Lung (tissue), 12 donors: ENCODE results near the gene TOPBP1. TPM values are rescaled to one million over a fixed set of nuclear protein-coding genes. Genes with fewer than 3 reads are reported as not detected.

Experiments used
- ATAC-seq: fragments of 200-7000 bp; cut with Tn5 transposase; one replicate; pipeline ENCODE4 v1.9.1; 2020; ENCODE audit warnings: moderate number of reproducible peaks; ENCODE audit not compliant: insufficient read depth, low FRiP score
- DNase-seq, 3 donors: peaks; one replicate each; pipeline ENCODE4 v3.0.0-alpha.2; 2013 to 2017
- H3K27ac ChIP-seq, 2 donors: one replicate each; pipeline ENCODE4 v1.5.1; 2013; ENCODE audit warnings: mild to moderate bottlenecking in 2 of 2, moderate library complexity in 2 of 2, control low read depth in 1 of 2, inconsistent platforms in 1 of 2, low read depth in 1 of 2, low read length in 1 of 2
- H3K27me3 ChIP-seq, 3 donors: one replicate each; pipeline ENCODE4 v1.5.1; 2013; ENCODE audit warnings: low read length in 2 of 3; ENCODE audit not compliant: control insufficient read depth in 3 of 3, insufficient read depth in 3 of 3
- H3K36me3 ChIP-seq, 4 donors: one replicate each; pipeline ENCODE4 v1.5.1; 2013; ENCODE audit warnings: low read length in 4 of 4, mild to moderate bottlenecking in 1 of 4, moderate library complexity in 1 of 4; ENCODE audit not compliant: control insufficient read depth in 4 of 4, insufficient read depth in 4 of 4
- H3K4me1 ChIP-seq, 5 donors: one replicate each; pipeline ENCODE4 v1.5.1; 2013; ENCODE audit warnings: low read length in 5 of 5, mild to moderate bottlenecking in 2 of 5, moderate library complexity in 1 of 5; ENCODE audit not compliant: control insufficient read depth in 5 of 5, insufficient read depth in 5 of 5
- H3K4me3 ChIP-seq: one replicate; pipeline ENCODE4 v1.5.1; 2013; ENCODE audit warnings: mild to moderate bottlenecking, control low read depth, moderate library complexity
- H3K9ac ChIP-seq, 2 donors: one replicate each; pipeline ENCODE4 v1.5.1; 2013; ENCODE audit warnings: low read length in 2 of 2, control low read depth in 1 of 2; ENCODE audit not compliant: insufficient read depth in 1 of 2
- H3K9me3 ChIP-seq, 4 donors: one replicate each; pipeline ENCODE4 v1.5.1; 2013; ENCODE audit warnings: low read length in 3 of 4, mild to moderate bottlenecking in 1 of 4, moderate library complexity in 1 of 4; ENCODE audit not compliant: control insufficient read depth in 4 of 4, insufficient read depth in 3 of 4
- WGBS, 2 donors: extraction: QIAGEN DNeasy Blood & Tissue Kit; methylation state at CpG; one replicate each; pipeline ENCODE4 v1.1.7; 2013; 5-methylcytosine and 5-hydroxymethylcytosine counted together
- polyA plus RNA-seq, 2 donors: library from polyadenylated mRNA; stranded (reverse); fragments of 200-250 nt; gene quantifications; one replicate each; pipeline ENCODE4 v1.2.1, GENCODE V29; 2013
- total RNA-seq, 2 donors: library from RNA; depleted of rRNA in 1 of 2; stranded (reverse); fragments of >200 nt in 1 of 2; gene quantifications; one replicate each; pipeline ENCODE4 v1.2.1, GENCODE V29; 2014 to 2021
- TF ChIP-seq, protein P1 (sequence below): IDR thresholded peaks from 2 replicates; pipeline ENCODE4 v1.5.1; 2012; ENCODE audit warnings: mild to moderate bottlenecking; ENCODE audit errors: control extremely low read depth, extremely low read depth
- donor health status: control.
- donor health status: control.
- donor health status: Bipolar disorder and iron deficiency.
- donor health status: healthy.
- donor health status: DM: yes; HTN: yes; CAD: no.

TOPBP1 gene
- total and polyA plus RNA-seq, 4 donors: 6.9 to 45.4 (median 13.7) TPM

- H3K4me1 ChIP-seq: peaks cover 0 to 3% (median 0%) of the 10 kb centered on the region in 5 donors
- peaks cover 0 to 2% (median 0%) of the 10 kb centered on the region in 4 donors for H3K9me3 ChIP-seq
- no peak for ATAC-seq
- no peak overlapping the region for H3K9ac ChIP-seq
- no peak for DNase-seq
- WGBS, 2 donors: 86 to 95% methylated on average over 4 of the region's 4 CpGs
- no peaks in the 10 kb centered on the region for H3K36me3 ChIP-seq
- no peak overlapping the region for H3K4me3 ChIP-seq
- TF ChIP-seq, protein P1, sequence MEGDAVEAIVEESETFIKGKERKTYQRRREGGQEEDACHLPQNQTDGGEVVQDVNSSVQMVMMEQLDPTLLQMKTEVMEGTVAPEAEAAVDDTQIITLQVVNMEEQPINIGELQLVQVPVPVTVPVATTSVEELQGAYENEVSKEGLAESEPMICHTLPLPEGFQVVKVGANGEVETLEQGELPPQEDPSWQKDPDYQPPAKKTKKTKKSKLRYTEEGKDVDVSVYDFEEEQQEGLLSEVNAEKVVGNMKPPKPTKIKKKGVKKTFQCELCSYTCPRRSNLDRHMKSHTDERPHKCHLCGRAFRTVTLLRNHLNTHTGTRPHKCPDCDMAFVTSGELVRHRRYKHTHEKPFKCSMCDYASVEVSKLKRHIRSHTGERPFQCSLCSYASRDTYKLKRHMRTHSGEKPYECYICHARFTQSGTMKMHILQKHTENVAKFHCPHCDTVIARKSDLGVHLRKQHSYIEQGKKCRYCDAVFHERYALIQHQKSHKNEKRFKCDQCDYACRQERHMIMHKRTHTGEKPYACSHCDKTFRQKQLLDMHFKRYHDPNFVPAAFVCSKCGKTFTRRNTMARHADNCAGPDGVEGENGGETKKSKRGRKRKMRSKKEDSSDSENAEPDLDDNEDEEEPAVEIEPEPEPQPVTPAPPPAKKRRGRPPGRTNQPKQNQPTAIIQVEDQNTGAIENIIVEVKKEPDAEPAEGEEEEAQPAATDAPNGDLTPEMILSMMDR: no peak
- no peak overlapping the region for H3K27ac ChIP-seq
- H3K27me3 ChIP-seq: no peaks in the 10 kb centered on the region
Observed at GRCh38 chr3:133706033-133706432, 44.3 kb upstream of the TOPBP1 start.

DNA sequence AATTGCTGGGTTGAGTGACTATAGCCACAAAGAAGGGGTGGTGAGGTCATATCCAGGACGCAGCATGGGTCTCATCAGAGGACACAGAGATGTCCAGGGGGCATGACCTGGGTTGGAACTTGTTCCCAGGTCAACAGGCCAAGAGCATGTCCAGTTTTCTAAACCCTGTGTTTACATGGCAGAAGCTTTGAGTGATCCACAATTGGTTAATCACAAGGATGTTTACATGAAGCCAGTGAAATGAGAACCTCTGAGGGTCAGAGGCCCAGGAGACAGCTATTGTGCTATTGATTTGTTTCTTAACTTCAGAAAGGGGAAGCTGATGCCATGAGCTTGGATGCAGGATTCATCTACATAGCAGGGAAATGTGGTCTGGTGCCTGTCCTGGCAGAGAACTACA, 42.2 kb upstream of the TOPBP1 start:
- TF ChIP-seq, protein P1: no peak
- DNase-seq (no peak), ATAC-seq (no peak)
- Histone ChIP-seq H3K27me3 (no peaks in the 10 kb centered on the region), H3K36me3 (no peaks in the 10 kb centered on the region), H3K27ac (no peak overlapping the region), H3K9me3 (peaks cover 0 to 2% (median 0%) of the 10 kb centered on the region in 4 donors), H3K9ac (no peak overlapping the region), H3K4me1 (peaks cover 0 to 3% (median 0%) of the 10 kb centered on the region in 5 donors), H3K4me3 (no peak overlapping the region)
- WGBS, 2 donors: 68 to 83% methylated on average over 1 of the region's 1 CpG

DNA sequence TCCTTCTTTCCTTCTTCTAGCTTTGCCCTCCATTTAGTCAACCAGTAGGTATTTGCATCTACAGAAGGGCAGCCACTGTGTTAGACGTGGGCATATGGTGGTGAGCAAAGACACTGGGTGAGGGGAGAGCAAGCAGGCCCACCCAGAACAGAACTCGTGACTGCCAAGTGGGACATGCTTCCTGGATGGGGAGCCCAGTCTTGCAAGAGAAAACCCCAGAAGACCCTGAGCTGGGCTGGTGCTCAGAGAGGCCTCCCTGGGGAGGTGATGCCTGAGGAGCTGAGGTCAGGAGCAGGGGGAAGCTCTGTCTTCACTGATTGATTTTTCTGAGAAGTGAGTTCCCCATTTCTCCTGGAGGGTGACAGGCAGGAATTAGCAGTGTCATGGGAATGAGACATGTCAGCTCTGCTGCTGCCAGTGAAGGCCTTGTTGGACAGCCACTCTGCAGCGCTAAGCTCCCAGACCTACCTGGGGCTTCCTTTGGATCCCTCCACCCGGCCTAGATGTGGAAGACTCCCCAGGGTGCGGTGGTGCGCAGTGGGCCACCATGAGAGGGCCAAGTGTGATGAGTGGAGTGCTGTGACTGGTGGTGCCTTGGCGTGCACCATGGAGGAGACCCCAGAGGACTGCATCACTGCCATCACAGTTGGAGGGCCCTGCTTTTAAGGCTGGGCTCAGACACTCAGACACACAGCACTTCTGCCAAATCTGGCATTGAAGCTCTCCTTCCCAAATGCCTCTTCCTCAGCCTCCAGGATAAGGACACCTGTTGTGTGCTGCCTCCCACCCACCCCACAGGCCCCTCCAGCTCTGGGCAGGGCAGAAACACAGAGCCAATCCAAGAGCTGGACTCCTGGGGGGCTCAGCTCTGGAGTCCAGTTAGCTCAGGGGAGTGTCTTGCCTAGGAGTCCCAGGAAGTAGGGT, 40.0 kb upstream of the TOPBP1 start:
- TF ChIP-seq, protein P1: no peak
- H3K4me3 ChIP-seq: no peak overlapping the region
- no peaks in the 10 kb centered on the region for H3K27me3 ChIP-seq
- H3K9ac ChIP-seq: no peak overlapping the region
- peaks cover 0 to 3% (median 0%) of the 10 kb centered on the region in 5 donors for H3K4me1 ChIP-seq
- no peaks in the 10 kb centered on the region for H3K36me3 ChIP-seq
- peaks cover 0 to 2% (median 0%) of the 10 kb centered on the region in 4 donors for H3K9me3 ChIP-seq
- no peak for DNase-seq
- H3K27ac ChIP-seq: no peak overlapping the region
- WGBS, 2 donors: 91 to 96% methylated on average over 7 of the region's 7 CpGs
- ATAC-seq: no peak
